ENCODE measurements around the gene BICDL2. TPM values are rescaled to one million over a fixed set of nuclear protein-coding genes. Genes with fewer than 3 reads are reported as not detected.
"Not testable (repeated sequence)": the region's sequence is repeated elsewhere in the genome, so short reads cannot be mapped to it uniquely, and the experiment has no call there.

Gene BICDL2
- not detected for total RNA-seq
- long read RNA-seq: 0 reads

DNA sequence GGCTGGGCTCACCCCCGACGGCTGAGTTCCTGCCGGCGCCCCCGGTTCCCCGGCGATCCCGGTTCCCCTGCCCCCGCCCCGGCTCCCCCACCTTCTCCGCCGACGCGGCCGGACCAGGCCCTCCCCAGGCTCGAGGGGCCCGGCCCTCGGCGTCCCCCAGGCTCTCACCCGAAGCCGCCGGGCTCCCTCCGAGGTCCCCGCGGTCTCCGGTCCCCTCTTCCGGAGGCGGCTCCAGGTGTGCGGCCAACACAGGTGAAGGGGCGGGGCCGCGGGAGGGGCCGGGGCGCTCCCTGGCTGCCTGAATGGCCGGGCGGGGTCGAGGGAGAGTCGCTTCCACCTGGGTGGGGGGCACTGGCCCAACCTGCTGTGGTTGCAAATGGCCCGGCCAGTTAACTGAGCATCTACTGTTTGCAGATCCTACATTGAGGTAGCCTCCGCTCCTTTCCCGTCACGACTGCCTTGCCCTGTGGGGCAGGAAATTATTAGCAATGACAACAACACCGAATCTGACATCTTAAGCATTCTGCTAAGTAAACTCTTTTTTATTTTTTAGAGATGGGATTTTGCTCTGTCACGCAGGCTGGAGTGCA lies at the start of gene BICDL2:
BICDL2 (minus strand) TSS at position 219 of the 590 bp plus-strand sequence. CDS start 1,448 bp downstream, outside the sequence.
- intact Hi-C loops (cut with DNase I): no loop called here
- DNase-seq (ENCODE audit: low spot score): no peak

- intact Hi-C loops (cut with DNase I): no loop called here
- DNase-seq (ENCODE audit: low spot score): no peak
Observed at GRCh38 chr16:3085868-3086595, 49.3 kb upstream of the BICDL2 start.

GRCh38 chr16:3084969-3085670 lies 48.4 kb upstream of the BICDL2 start:
- intact Hi-C loops (cut with DNase I): no loop called here
- DNase-seq (ENCODE audit: low spot score): no peak

DNA sequence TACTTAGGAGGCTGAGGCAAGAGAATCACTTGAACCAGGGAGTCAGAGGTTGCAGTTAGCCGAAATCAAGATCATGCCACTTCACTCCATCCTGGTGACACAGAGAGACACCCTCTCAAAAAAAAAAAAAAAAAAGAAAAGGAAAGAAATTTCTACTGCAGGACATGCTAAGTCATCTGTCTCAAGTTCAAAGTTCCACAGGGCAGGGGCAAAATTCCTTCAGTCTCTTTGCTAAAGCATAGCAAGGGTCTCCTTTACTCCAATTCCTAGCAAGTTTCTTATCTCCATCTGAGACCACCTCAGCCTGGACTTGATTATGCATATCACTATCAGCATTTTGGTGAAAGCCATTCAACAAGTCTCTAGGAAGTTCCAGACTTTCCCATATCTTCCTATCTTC lies 47.7 kb upstream of the BICDL2 start:
- DNase-seq (ENCODE audit: low spot score): no peak
- intact Hi-C loops (cut with DNase I): no loop called here

- intact Hi-C loops (cut with DNase I); DNase-seq (ENCODE audit: low spot score): not testable (repeated sequence)
Observed at GRCh38 chr16:3083408-3083807, 46.7 kb upstream of the BICDL2 start.

DNA sequence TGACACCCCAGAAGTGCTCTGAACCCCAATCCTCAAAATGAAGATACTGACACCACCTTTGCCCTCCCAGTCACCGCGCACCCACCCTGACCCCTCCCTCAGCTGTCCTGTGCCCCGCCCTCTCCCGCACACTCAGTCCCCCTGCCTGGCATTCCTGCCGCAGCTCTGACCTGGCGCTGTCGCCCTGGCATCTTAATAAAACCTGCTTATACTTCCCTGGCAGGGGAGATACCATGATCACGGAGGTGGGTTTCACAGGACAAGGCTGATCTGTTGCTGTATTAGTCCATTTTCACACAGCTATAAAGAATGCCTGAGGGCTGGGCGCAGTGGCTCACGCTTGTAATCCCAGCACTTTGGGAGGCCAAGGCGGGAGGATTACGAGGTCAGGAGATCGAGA lies 45.2 kb upstream of the BICDL2 start:
- intact Hi-C loops (cut with DNase I); DNase-seq (ENCODE audit: low spot score): not testable (repeated sequence)

GRCh38 chr16:3080024-3080423 lies 43.3 kb upstream of the BICDL2 start:
- intact Hi-C loops (cut with DNase I): no loop called here
- DNase-seq (ENCODE audit: low spot score): no peak

DNA sequence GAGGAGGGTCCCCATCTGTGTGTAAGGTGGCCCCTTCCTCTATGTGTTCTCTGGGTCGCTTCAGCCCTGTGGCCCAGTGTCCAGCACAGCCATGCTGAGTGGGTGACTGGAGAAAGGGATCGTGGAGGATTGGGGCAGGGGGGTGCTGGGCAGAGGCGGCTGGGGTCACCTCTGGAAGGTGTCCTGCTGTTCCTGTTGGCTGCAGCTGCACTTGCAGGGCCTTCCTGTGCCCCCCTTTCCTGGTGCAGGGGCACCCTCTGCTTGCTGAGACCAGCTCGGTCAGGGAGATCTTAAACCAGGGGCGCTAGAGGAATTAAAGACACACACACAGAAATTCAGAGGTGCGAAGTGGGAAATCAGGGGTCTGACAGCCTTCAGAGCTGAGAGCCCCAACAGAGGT lies 39.8 kb upstream of the BICDL2 start:
- no peak for DNase-seq (ENCODE audit: low spot score)
- intact Hi-C loops (cut with DNase I): no loop called here

DNA sequence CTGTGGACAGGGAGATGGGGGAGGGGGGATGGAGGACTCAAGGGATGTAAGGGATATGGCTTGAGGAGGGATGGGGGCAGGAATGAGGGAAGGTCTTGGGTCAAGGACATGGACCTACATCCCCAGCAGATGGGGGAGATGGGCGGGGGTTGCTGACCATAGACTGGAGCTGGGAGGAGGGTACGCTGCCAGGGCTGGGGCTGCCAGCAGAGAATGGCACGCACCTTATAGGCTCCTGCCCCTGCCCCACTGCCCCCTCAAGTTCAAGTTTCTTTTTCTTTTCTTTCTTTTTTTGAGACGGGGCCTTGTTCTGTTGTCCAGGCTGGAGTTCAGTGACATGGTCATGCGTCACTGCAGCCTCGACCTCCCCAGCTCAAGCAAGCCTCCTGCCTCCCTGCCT lies 39.2 kb upstream of the BICDL2 start:
- DNase-seq (ENCODE audit: low spot score); intact Hi-C loops (cut with DNase I): not testable (repeated sequence)

- no peak for DNase-seq (ENCODE audit: low spot score)
- intact Hi-C loops (cut with DNase I): no loop called here
Observed at GRCh38 chr16:3075523-3075915, 38.8 kb upstream of the BICDL2 start.

DNA sequence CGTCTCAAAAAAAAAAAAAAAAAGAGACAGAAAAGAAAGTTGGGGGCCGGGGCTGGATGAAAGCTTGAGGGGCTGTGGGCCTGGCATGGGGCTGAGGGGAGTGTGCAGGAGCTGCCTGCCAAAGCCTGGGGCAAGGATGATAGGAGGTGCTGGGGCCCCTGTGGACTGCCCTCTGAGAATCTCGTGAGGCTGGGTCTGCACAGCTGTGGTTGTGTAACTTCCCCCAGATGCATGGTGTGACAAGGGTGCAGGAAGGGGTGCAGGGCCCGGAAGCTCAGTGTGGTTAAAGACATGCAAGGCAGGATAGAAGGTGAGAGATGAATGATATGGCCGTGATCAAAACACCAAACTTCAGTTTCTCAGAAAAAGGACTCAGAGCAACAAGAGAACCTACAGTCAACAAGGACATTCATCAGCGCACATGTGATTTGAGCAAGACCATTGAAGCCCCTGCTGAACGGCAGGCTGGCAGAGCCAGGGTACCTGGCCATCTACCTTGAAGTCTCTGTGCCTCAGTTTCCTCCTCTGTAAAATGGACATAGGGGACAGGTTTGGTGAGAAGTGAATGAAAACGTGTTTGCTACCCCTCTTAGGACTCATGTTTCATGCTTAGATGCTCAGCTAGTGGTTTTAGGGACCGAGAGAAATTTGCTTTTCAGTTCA lies 38.2 kb upstream of the BICDL2 start:
- intact Hi-C loops (cut with DNase I): no loop called here
- DNase-seq (ENCODE audit: low spot score): peak; percentile 89

DNA sequence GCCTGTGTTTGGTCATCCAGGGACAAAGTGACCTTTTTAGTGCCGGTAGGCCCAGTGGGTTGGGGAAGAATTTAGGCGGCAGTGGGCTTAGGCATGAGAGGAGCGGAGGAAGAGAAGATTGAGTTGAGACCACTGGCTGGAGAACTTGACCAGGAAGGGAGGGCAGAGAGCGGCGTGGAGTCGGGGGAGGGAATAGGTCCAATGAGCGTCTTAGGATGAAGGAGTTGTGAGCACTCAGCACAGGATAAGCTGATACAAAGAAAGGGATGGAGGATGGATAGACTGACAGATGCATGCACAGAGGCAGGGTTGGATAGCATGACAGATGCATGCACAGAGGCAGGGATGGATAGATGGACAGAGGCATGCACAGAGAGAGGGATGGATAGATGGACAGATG lies 36.7 kb upstream of the BICDL2 start:
- intact Hi-C loops (cut with DNase I): no loop called here
- DNase-seq (ENCODE audit: low spot score): no peak

- DNase-seq (ENCODE audit: low spot score); intact Hi-C loops (cut with DNase I): not testable (repeated sequence)
Observed at GRCh38 chr16:3072576-3073263, 36.0 kb upstream of the BICDL2 start.

GRCh38 chr16:3072148-3072547 lies 35.4 kb upstream of the BICDL2 start:
- DNase-seq (ENCODE audit: low spot score); intact Hi-C loops (cut with DNase I): not testable (repeated sequence)

DNA sequence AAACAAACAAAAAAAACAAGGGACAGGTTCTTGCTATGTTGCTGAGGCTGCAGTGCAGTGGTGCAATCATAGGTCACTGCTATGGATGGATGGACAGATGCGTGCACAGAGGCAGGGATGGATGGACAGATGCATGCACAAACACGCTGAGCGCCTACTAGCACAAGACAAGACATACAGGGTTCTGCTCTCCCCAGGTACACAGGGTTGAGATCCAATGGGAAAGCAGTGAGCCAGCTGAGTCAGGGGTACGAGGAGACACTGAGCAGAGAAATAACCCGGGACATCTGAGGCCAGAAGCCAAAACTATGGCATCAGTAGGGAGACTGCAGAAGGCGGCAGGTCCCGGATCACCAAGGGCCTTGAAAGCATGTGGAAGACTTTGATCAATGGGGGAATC lies 34.9 kb upstream of the BICDL2 start:
- DNase-seq (ENCODE audit: low spot score): no peak
- intact Hi-C loops (cut with DNase I): no loop called here

- intact Hi-C loops (cut with DNase I): no loop called here
- no peak for DNase-seq (ENCODE audit: low spot score)
Observed at GRCh38 chr16:3070608-3071111, 33.9 kb upstream of the BICDL2 start.

- DNase-seq (ENCODE audit: low spot score); intact Hi-C loops (cut with DNase I): not testable (repeated sequence)
Observed at GRCh38 chr16:3069146-3069545, 32.4 kb upstream of the BICDL2 start.

DNA sequence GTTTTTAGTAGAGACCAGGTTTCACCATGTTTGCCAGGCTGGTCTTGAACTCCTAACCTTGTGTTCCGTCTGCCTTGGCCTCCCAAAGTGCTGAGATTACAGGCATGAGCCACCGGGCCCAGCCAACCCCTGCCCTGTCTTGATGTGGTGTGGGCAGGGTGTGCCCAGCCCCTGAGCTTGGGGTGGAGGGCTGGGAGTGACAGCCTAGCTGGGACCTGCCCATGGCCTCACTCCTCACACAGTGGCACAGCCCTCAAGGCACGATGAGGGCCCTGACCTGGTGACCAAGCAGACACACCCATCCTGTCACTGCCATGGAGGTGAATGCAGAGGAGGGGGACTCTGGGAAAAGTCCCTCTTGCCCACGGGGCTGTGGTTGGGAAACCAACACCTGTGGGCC lies 31.7 kb upstream of the BICDL2 start:
- intact Hi-C loops (cut with DNase I): no loop called here
- no peak for DNase-seq (ENCODE audit: low spot score)

DNA sequence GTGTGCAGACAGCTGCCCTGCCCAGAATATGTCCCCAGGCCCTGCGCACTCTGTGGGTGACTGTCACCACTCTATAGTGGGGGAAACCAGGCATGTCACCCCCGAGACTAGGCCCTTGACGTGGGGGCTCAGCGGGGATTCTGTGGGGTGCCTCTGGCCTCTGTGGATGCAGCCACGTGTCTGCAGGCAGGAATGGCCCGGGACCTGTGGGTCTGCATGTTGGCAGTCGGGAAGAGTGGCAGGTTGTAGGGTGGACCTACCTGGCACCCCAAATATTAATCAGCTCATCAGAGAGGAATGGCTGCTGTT lies 29.6 kb upstream of the BICDL2 start:
- intact Hi-C loops (cut with DNase I): no loop called here
- no peak for DNase-seq (ENCODE audit: low spot score)
